K562 (cell line): Measurements from ENCODE around the gene TAF4. TPM values are rescaled to one million over a fixed set of nuclear protein-coding genes. Genes with fewer than 3 reads are reported as not detected.

Experiments used
- ATAC-seq: fragments of 200-7000 bp; cut with Tn5 transposase; 3 replicates; pipeline ENCODE4 v1.9.1; 2020; ENCODE audit warnings: moderate library complexity
- BruUV-seq: library from RNA; stranded (reverse); fragments of 400-500 nt; replicated peaks from 2 replicates; lab custom pipeline; 2021; lab: Mats Ljungman, UMichigan
- CTCF ChIA-PET: fragments of 300-600 bp; formaldehyde crosslinking; extraction: SDS; loops from one replicate; lab custom pipeline; 2021; ENCODE audit warnings: low intra/inter-chr PET ratio; lab: Yijun Ruan, JAX
- POLR2A ChIA-PET: fragments of 300-600, 350-650 bp; sonication (Branson Sonifier 250); formaldehyde crosslinking; extraction: SDS; loops from one replicate; lab custom pipeline; 2021; ENCODE audit warnings: antibody characterized with exemption, inconsistent platforms; lab: Yijun Ruan, JAX
- DNase-seq, 4 experiments: peaks; one replicate each; pipeline versions ENCODE4 v3.0.0 to v3.0.0-alpha.2; 2011 to 2018; ENCODE audit warnings: low spot score in 3 of 4, mixed read lengths in 3 of 4; ENCODE audit errors: extremely low read depth in 1 of 4
- FAIRE-seq: peaks from 2 replicates; lab custom pipeline; 2011; peaks lifted over from hg19 to GRCh38; lab: Jason Lieb, UNC
- H2AFZ ChIP-seq: 2 replicates; pipeline ENCODE4 v1.6.0; 2011; ENCODE audit warnings: low read depth, low read length, control low read depth, inconsistent platforms
- H3K27ac ChIP-seq: fragments of 200-600 bp; 3 replicates; pipeline ENCODE4 v1.8.0; 2011; ENCODE audit warnings: low read depth, mild to moderate bottlenecking, control low read depth, inconsistent platforms, low read length, moderate library complexity, mixed read lengths; ENCODE audit errors: extremely low read depth
- H3K27me3 ChIP-seq, 2 experiments: fragments of 300-600 bp in 1 of 2; 2 replicates in 1 of 2; 3 replicates in 1 of 2; pipeline versions ENCODE4 v1.6.0 to v1.8.0; 2011; ENCODE audit warnings: inconsistent platforms in 2 of 2, low read length in 2 of 2, mild to moderate bottlenecking in 1 of 2, mixed read lengths in 1 of 2, moderate library complexity in 1 of 2; ENCODE audit not compliant: control insufficient read depth in 2 of 2, insufficient read depth in 2 of 2
- H3K36me3 ChIP-seq: fragments of 300-600 bp; 3 replicates; pipeline ENCODE4 v1.8.0; 2011; ENCODE audit warnings: mild to moderate bottlenecking, low read length, inconsistent platforms; ENCODE audit not compliant: control insufficient read depth, insufficient read depth
- H3K4me1 ChIP-seq, 2 experiments: fragments of 200-600 bp in 1 of 2; replicated peaks in 1 of 2; 2 replicates in 1 of 2; 3 replicates in 1 of 2; pipeline versions ENCODE4 v1.5.1 to v1.8.0; 2011; ENCODE audit warnings: inconsistent platforms in 2 of 2, low read length in 2 of 2, mild to moderate bottlenecking in 1 of 2, mixed read lengths in 1 of 2, moderate library complexity in 1 of 2; ENCODE audit not compliant: control insufficient read depth in 2 of 2, insufficient read depth in 2 of 2
- H3K4me2 ChIP-seq: 2 replicates; pipeline ENCODE4 v1.6.1; 2011; ENCODE audit warnings: low read length, control low read depth, inconsistent platforms, mixed read lengths; ENCODE audit not compliant: insufficient read depth
- H3K4me3 ChIP-seq: fragments of 200-600 bp; sonication (generic), shearing (Covaris generic); 2 replicates; pipeline ENCODE4 v1.5.1; 2016; ENCODE audit warnings: control low read depth, inconsistent platforms
- H3K79me2 ChIP-seq: fragments of 200-600 bp; 3 replicates; pipeline ENCODE4 v1.8.0; 2011; ENCODE audit warnings: low read length, inconsistent platforms; ENCODE audit not compliant: control insufficient read depth, insufficient read depth
- H3K9ac ChIP-seq, 2 experiments: 2 replicates each; pipeline versions ENCODE4 v1.6.0 to v1.6.1; 2011; ENCODE audit warnings: low read depth in 2 of 2, low read length in 2 of 2, control low read depth in 1 of 2, inconsistent platforms in 1 of 2, mild to moderate bottlenecking in 1 of 2, mixed read lengths in 1 of 2; ENCODE audit not compliant: insufficient read depth in 1 of 2
- H3K9me1 ChIP-seq: one replicate; pipeline ENCODE4 v1.6.0; 2011; ENCODE audit warnings: inconsistent platforms, mild to moderate bottlenecking, low read length, moderate library complexity; ENCODE audit not compliant: control insufficient read depth, insufficient read depth
- H3K9me3 ChIP-seq: replicated peaks from 2 replicates; pipeline ENCODE4 v1.5.1; 2011; ENCODE audit warnings: low read depth, low read length, inconsistent platforms; ENCODE audit not compliant: control insufficient read depth, insufficient read depth
- H4K20me1 ChIP-seq: replicated peaks from 2 replicates; pipeline ENCODE4 v1.6.1; 2011; ENCODE audit warnings: low read length, inconsistent platforms, mixed read lengths; ENCODE audit not compliant: control insufficient read depth, insufficient read depth
- DPF2 ChIP-seq: fragments of 450-650 bp; IDR thresholded peaks from 2 replicates; pipeline ENCODE4 v1.6.1; 2016
- E2F6 ChIP-seq, 2 experiments: IDR thresholded peaks; 2 replicates each; pipeline ENCODE4 v1.6.1; 2011; ENCODE audit warnings: borderline replicate concordance in 1 of 2, control low read depth in 1 of 2, low read depth in 1 of 2, low read length in 1 of 2, mild to moderate bottlenecking in 1 of 2, mixed read lengths in 1 of 2, moderate library complexity in 1 of 2; ENCODE audit not compliant: insufficient read depth in 1 of 2, insufficient read length in 1 of 2, poor library complexity in 1 of 2, severe bottlenecking in 1 of 2; ENCODE audit errors: extremely low read depth in 1 of 2
- FOXJ2 ChIP-seq: fragments of 200-800 bp; sonication (Bioruptor generic); IDR thresholded peaks from 2 replicates; pipeline ENCODE4 v1.6.1; 2016; ENCODE audit warnings: missing genetic modification characterization, missing compliant biosample characterization
- PTRF ChIP-seq: fragments of 450-650 bp; IDR thresholded peaks from 2 replicates; pipeline ENCODE4 v1.6.1; 2016; ENCODE audit warnings: mild to moderate bottlenecking, missing genetic modification characterization, missing compliant biosample characterization
- RUNX1 ChIP-seq: sonication (generic); IDR thresholded peaks from 2 replicates; pipeline ENCODE4 v1.6.1; 2016; ENCODE audit warnings: antibody characterized with exemption, low read depth
- SP1 ChIP-seq: sonication (generic); formaldehyde crosslinking; IDR thresholded peaks from 2 replicates; pipeline ENCODE4 v1.8.1; 2022; ENCODE audit warnings: mild to moderate bottlenecking, missing genetic modification reagents
- TBL1XR1 ChIP-seq, 2 experiments: IDR thresholded peaks; 2 replicates each; pipeline ENCODE4 v1.6.1; 2012; ENCODE audit warnings: improper control_type of control experiment in 2 of 2, low read length in 2 of 2, mild to moderate bottlenecking in 1 of 2
- TSC22D4 ChIP-seq: fragments of 450-650 bp; IDR thresholded peaks from 2 replicates; pipeline ENCODE4 v1.6.1; 2016; ENCODE audit warnings: missing genetic modification characterization, missing biosample characterization, control low read depth
- ZNF740 ChIP-seq, 3 experiments: fragments of 200-800 bp in 1 of 3; sonication (Bioruptor generic) in 1 of 3; sonication (generic) in 1 of 3; formaldehyde crosslinking in 1 of 3; IDR thresholded peaks; 2 replicates each; pipeline versions ENCODE4 v1.6.1 to v1.8.0; 2016 to 2022; ENCODE audit warnings: mild to moderate bottlenecking in 2 of 3, missing compliant biosample characterization in 2 of 3, missing genetic modification characterization in 2 of 3, missing genetic modification reagents in 1 of 3
- WGBS: fragments of 100-300 bp; shearing (Covaris generic); methylation state at CpG from one replicate; pipeline ENCODE4 v1.1.6; 2016; ENCODE audit warnings: low coverage, mixed read lengths; ENCODE audit not compliant: insufficient coverage; ENCODE audit errors: missing lambda C conversion rate; 5-methylcytosine and 5-hydroxymethylcytosine counted together
- in situ Hi-C: fragments of 300-500 bp; cut with MboI; formaldehyde crosslinking; loops from 4 replicates; pipeline ENCODE4 v1.15.0; 2018; ENCODE audit warnings: inconsistent platforms, mixed read lengths
- intact Hi-C: fragments of 100-400 bp; cut with micrococcal nuclease; formaldehyde crosslinking; loops from 2 replicates; pipeline ENCODE4 v1.14.2; 2022
- polyA plus RNA-seq, 8 experiments: library from polyadenylated mRNA; depleted of rRNA in 4 of 8; stranded (reverse) in 5 of 8; unstranded in 3 of 8; fragments of >200 nt; fragmentation: Nextera tagmentation in 2 of 8; fragmentation: Illumina TruSeq in 1 of 8; extraction: Ambion mirVana in 2 of 8; extraction: Trizol in 1 of 8; gene quantifications; 2 replicates each; pipeline versions ENCODE4 v1.2.1 to v1.2.3, GENCODE V29; 2011 to 2014; ENCODE audit warnings: inconsistent platforms in 1 of 8, missing spikeins in 1 of 8
- total RNA-seq, 7 experiments: library from RNA; depleted of rRNA in 6 of 7; stranded (reverse); fragments of >200 nt in 6 of 7; fragmentation: Illumina TruSeq in 2 of 7; extraction: Trizol in 2 of 7; gene quantifications; 2 replicates each; pipeline versions ENCODE4 v1.2.1 to v1.2.3, GENCODE V29; 2011 to 2021; ENCODE audit warnings: low replicate concordance in 1 of 7
- TF ChIP-seq, protein P1 (sequence below): sonication (generic); formaldehyde crosslinking; IDR thresholded peaks from 2 replicates; pipeline ENCODE4 v1.5.0; 2020; ENCODE audit warnings: missing genetic modification reagents

Gene TAF4
- total and polyA plus RNA-seq, 9 of the 15 experiments (the other 6 are each of a cell fraction or from before 2014, with no cell fraction given) = 0.44 to 28.3 (median 5.6) TPM

- peak overlapping the region in 1 of 2 experiments; percentile 53; a peak in 1 of 4 replicates for H3K9ac ChIP-seq
- peaks cover 16% of the 10 kb centered on the region; the same call in 1 of the 3 replicates for H3K36me3 ChIP-seq
- H3K9me1 ChIP-seq = peaks cover 7% of the 10 kb centered on the region
- H3K27me3 ChIP-seq = no peaks in the 10 kb centered on the region; a peak in 1 of 5 replicates
- H3K4me3 ChIP-seq = no peak overlapping the region
- intact Hi-C loops (loop anchor here (5.0 kb wide), 2 partner anchors 55 to 75 kb away; partner anchors contain the start of genes LSM14B, PSMA7 and SS18L1), in situ Hi-C loops (no loop called here)
- peaks cover 18% of the 10 kb centered on the region for H3K79me2 ChIP-seq
- ChIA-PET CTCF (interaction anchor here (0.5 kb wide), 1 partner anchor 78 kb away, joined by 3 read pairs; no protein-coding TSS in a partner anchor), POLR2A (interaction anchor here (0.6 to 1.9 kb wide), 7 partner anchors 31 to 88 kb away, joined by 3 to 7 read pairs (median 4); no protein-coding TSS in a partner anchor)
- FAIRE-seq (no peak), ATAC-seq (no peak), DNase-seq (peak in 1 of 4 experiments; percentile 17)
- H4K20me1 ChIP-seq = peaks cover 16% of the 10 kb centered on the region
- H2AFZ ChIP-seq = no peak overlapping the region
- no TSS peak for BruUV-seq
- H3K27ac ChIP-seq = no peak overlapping the region
- WGBS = 82% methylated on average over 15 of the region's 18 CpGs
- TF ChIP-seq SP1 = no peak
- no peak for TF ChIP-seq PTRF (tag)
- TF ChIP-seq, protein P1, sequence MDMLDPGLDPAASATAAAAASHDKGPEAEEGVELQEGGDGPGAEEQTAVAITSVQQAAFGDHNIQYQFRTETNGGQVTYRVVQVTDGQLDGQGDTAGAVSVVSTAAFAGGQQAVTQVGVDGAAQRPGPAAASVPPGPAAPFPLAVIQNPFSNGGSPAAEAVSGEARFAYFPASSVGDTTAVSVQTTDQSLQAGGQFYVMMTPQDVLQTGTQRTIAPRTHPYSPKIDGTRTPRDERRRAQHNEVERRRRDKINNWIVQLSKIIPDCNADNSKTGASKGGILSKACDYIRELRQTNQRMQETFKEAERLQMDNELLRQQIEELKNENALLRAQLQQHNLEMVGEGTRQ (CRISPR knock-in tag) = peak; percentile 25; the same call in 1 of the 2 replicates
- no peak for TF ChIP-seq RUNX1
- TF ChIP-seq E2F6 (IDR thresholded peaks at IDR 0.05; ENCODE audit: borderline replicate concordance in 1 of 2, extremely low read depth in 1 of 2, insufficient read depth in 1 of 2, insufficient read length in 1 of 2, low read depth in 1 of 2, low read length in 1 of 2, poor library complexity in 1 of 2, severe bottlenecking in 1 of 2) = peak in 1 of 2 experiments; percentile 31
- no peak for TF ChIP-seq ZNF740 (CRISPR knock-in tag; IDR thresholded peaks at IDR 0.05)
- 0 out of 4 replicates have a peak, but pooled peaks of 1 of the 2 experiments have one; percentile 37 for TF ChIP-seq ZNF740 (tag; IDR thresholded peaks at IDR 0.05)
- no peak for TF ChIP-seq DPF2
- no peak for TF ChIP-seq TSC22D4 (tag)
- TF ChIP-seq FOXJ2 (tag) = no peak
- no peak for TF ChIP-seq TBL1XR1 (IDR thresholded peaks at IDR 0.05; ENCODE audit: low read length in 2 of 2)
- H3K4me1 ChIP-seq = peaks cover 19 to 33% of the 10 kb centered on the region in 2 experiments
- H3K9me3 ChIP-seq = no peaks in the 10 kb centered on the region; the same call in 1 of the 2 replicates
- no peak overlapping the region for H3K4me2 ChIP-seq
Measured at GRCh38 chr20:62067547-62068260, 2.0 kb upstream of the TAF4 start.
